Stimulated activated CD8-positive, alpha-beta memory T cell treated with anti-CD3 and anti-CD28 coated beads, Interleukin-7, amount 100 ng/mL, for 48 hours (primary cell): Measurements from ENCODE around the gene FFAR2.
A peak's percentile ranks its signal among the peaks of the same experiment; 100 is the strongest.
"Not testable (repeated sequence)": the region's sequence is repeated elsewhere in the genome, so short reads cannot be mapped to it uniquely, and the experiment has no call there.

Experiments
- DNase-seq, 2 donors: peaks; one replicate each; pipeline ENCODE4 v3.0.0-alpha.2; 2020; ENCODE audit warnings: low read depth in 1 of 2; ENCODE audit errors: extremely low read depth in 1 of 2

FFAR2 gene

GRCh38 chr19:35447606-35448469 lies at the start of gene FFAR2:
Gene FFAR2 (plus strand): TSS chr19:35448257. CDS start chr19:35449715, 1,458 bp downstream.
- no peak for DNase-seq

- DNase-seq = no peak
These were observed 49.5 kb upstream of the FFAR2 start for GRCh38 chr19:35398570-35398969.

GRCh38 chr19:35399231-35399630 lies 48.8 kb upstream of the FFAR2 start:
- no peak for DNase-seq

GRCh38 chr19:35399948-35400772 lies 47.9 kb upstream of the FFAR2 start:
- no peak for DNase-seq

- DNase-seq = no peak
These were observed 47.3 kb upstream of the FFAR2 start for GRCh38 chr19:35400773-35401100.

GRCh38 chr19:35401416-35401815 lies 46.6 kb upstream of the FFAR2 start:
- not testable (repeated sequence) for DNase-seq

GRCh38 chr19:35403116-35403760 lies 44.8 kb upstream of the FFAR2 start:
- DNase-seq = peak in 1 of 2 donors; percentile 45

GRCh38 chr19:35404879-35405622 lies 43.0 kb upstream of the FFAR2 start:
- DNase-seq = peak; percentile 53 to 92

- DNase-seq = no peak
These were observed 40.4 kb upstream of the FFAR2 start for GRCh38 chr19:35407619-35408018.

GRCh38 chr19:35408284-35409171 lies 39.5 kb upstream of the FFAR2 start:
- no peak for DNase-seq

- no peak for DNase-seq
These were observed 38.9 kb upstream of the FFAR2 start for GRCh38 chr19:35409191-35409590.

- DNase-seq = no peak
These were observed 37.6 kb upstream of the FFAR2 start for GRCh38 chr19:35410487-35410886.

- no peak for DNase-seq
These were observed 33.6 kb upstream of the FFAR2 start for GRCh38 chr19:35414442-35414841.

- no peak for DNase-seq
These were observed 31.7 kb upstream of the FFAR2 start for GRCh38 chr19:35416331-35416730.

- no peak for DNase-seq
These were observed 30.8 kb upstream of the FFAR2 start for GRCh38 chr19:35417278-35417677.

GRCh38 chr19:35417713-35418534 lies 30.1 kb upstream of the FFAR2 start:
- DNase-seq = no peak

GRCh38 chr19:35419046-35419445 lies 29.0 kb upstream of the FFAR2 start:
- no peak for DNase-seq

GRCh38 chr19:35419805-35420204 lies 28.3 kb upstream of the FFAR2 start:
- no peak for DNase-seq

- DNase-seq = no peak
These were observed 26.7 kb upstream of the FFAR2 start for GRCh38 chr19:35421362-35421761.
